Measurements from ENCODE around the gene GM2A. TPM values are rescaled to one million over a fixed set of nuclear protein-coding genes. Genes with fewer than 3 reads are reported as not detected.

GM2A gene
- total and polyA plus RNA-seq, 2 of the 8 experiments (the other 6 are each of a cell fraction or from before 2014, with no cell fraction given), result 18.5 to 32.2 TPM

GRCh38 chr5:151205411-151205810 is 47.6 kb upstream of the GM2A start:
- H2AFZ ChIP-seq (ENCODE audit: low read length), result no peak overlapping the region
- no peak overlapping the region for H4K8ac ChIP-seq (ENCODE audit: extremely low read depth, insufficient read depth, low read length)
- CTCF ChIA-PET (ENCODE audit: partially characterized antibody), result interaction anchor here (0.9 to 1.0 kb wide), 2 partner anchors 33 to 154 kb away, joined by 3 to 4 read pairs; no protein-coding TSS in a partner anchor
- H3K79me1 ChIP-seq (ENCODE audit: low read depth, low read length), result no peaks in the 10 kb centered on the region
- no peak overlapping the region for H3K9ac ChIP-seq (replicated peaks in 1 of 4; ENCODE audit: extremely low read depth in 1 of 4, low read depth in 3 of 4, low read length in 3 of 4)
- no peak overlapping the region for H3K4me2 ChIP-seq (ENCODE audit: insufficient read depth in 1 of 2, low read depth in 2 of 2, low read length in 2 of 2)
- H3K9me3 ChIP-seq (ENCODE audit: insufficient read depth in 2 of 2, low read depth in 1 of 2, low read length in 1 of 2), result no peaks in the 10 kb centered on the region
- H2BK20ac ChIP-seq (ENCODE audit: low read length), result no peak overlapping the region
- H3K14ac ChIP-seq (ENCODE audit: insufficient read length), result no peak overlapping the region
- no peaks in the 10 kb centered on the region for H3K36me3 ChIP-seq (ENCODE audit: control insufficient read depth in 2 of 4, insufficient read depth in 4 of 4, low read length in 3 of 4)
- no peak overlapping the region for H2BK5ac ChIP-seq (ENCODE audit: low read depth, low read length)
- no peak overlapping the region for H2BK12ac ChIP-seq (ENCODE audit: low read depth, low read length)
- H3K4me1 ChIP-seq (replicated peaks in 1 of 4; ENCODE audit: control insufficient read depth in 3 of 4, insufficient read depth in 4 of 4, low read length in 3 of 4), result no peaks in the 10 kb centered on the region
- WGBS, 2 experiments (ENCODE audit: extremely low coverage in 1 of 2, insufficient coverage in 1 of 2, insufficient read length in 1 of 2, insufficient replicate concordance in 2 of 2, low coverage in 1 of 2, low lambda C conversion rate in 2 of 2, missing lambda C conversion rate in 1 of 2), result 84% methylated on average over 10 of the region's 10 CpGs; no CpG with 5 or more reads in 1 of the 2 experiments
- no peak overlapping the region for H4K91ac ChIP-seq (replicated peaks; ENCODE audit: insufficient read length, low read length)
- H3K4me3 ChIP-seq (ENCODE audit: extremely low read depth in 1 of 4, insufficient read depth in 2 of 4, low read depth in 3 of 4, low read length in 4 of 4), result no peak overlapping the region
- H4K20me1 ChIP-seq (replicated peaks in 1 of 2; ENCODE audit: control insufficient read depth in 1 of 2, insufficient read depth in 2 of 2, low read length in 2 of 2), result no peaks in the 10 kb centered on the region
- no peak overlapping the region for H2BK15ac ChIP-seq (ENCODE audit: low read length)
- H3K23me2 ChIP-seq (ENCODE audit: low read depth, low read length), result no peaks in the 10 kb centered on the region
- no peak for DNase-seq (ENCODE audit: low read depth in 1 of 2, low spot score in 2 of 2)
- H3K79me2 ChIP-seq (ENCODE audit: control insufficient read depth in 1 of 2, insufficient read depth in 2 of 2, low read length in 2 of 2), result no peaks in the 10 kb centered on the region
- no peak overlapping the region for H3K56ac ChIP-seq (replicated peaks; ENCODE audit: insufficient read length, low read depth, low read length)
- POLR2A ChIA-PET (ENCODE audit: partially characterized antibody), result no interaction called here
- H2BK120ac ChIP-seq (replicated peaks; ENCODE audit: low read depth, low read length), result no peak overlapping the region
- H2AK5ac ChIP-seq (ENCODE audit: low read depth, low read length), result no peak overlapping the region
- H3K4ac ChIP-seq (replicated peaks; ENCODE audit: insufficient read length, low read depth, low read length), result no peak overlapping the region
- no peak overlapping the region for H3K27ac ChIP-seq (ENCODE audit: low read depth, low read length)
- H4K5ac ChIP-seq (ENCODE audit: insufficient read length, low read depth, low read length), result no peak overlapping the region
- no peak for FAIRE-seq
- H3K23ac ChIP-seq (ENCODE audit: insufficient read length), result no peak overlapping the region
- H3K18ac ChIP-seq (ENCODE audit: extremely low read depth, low read length), result no peak overlapping the region
- H3K27me3 ChIP-seq (replicated peaks in 1 of 4; ENCODE audit: control insufficient read depth in 3 of 4, extremely low read depth in 1 of 4, insufficient read depth in 3 of 4, low read length in 3 of 4), result no peaks in the 10 kb centered on the region
- no peak for TF ChIP-seq SIX5 (IDR thresholded peaks at IDR 0.05; ENCODE audit: low read depth, low read length)
- no peak for TF ChIP-seq SP2 (IDR thresholded peaks at IDR 0.05; ENCODE audit: low read length)
- TF ChIP-seq E2F6 (IDR thresholded peaks at IDR 0.05), result no peak
- TF ChIP-seq GTF2F1 (IDR thresholded peaks at IDR 0.05; ENCODE audit: borderline replicate concordance, low read depth, low read length), result no peak
- no peak for TF ChIP-seq SP4 (IDR thresholded peaks at IDR 0.05; ENCODE audit: low read length)
- TF ChIP-seq JUN (IDR thresholded peaks at IDR 0.05; ENCODE audit: low read depth, low read length), result no peak
- TF ChIP-seq CREB1 (IDR thresholded peaks at IDR 0.05), result no peak
- TF ChIP-seq RAD21 (IDR thresholded peaks at IDR 0.05 in 1 of 2, conservative IDR thresholded peaks at IDR 0.05 in 1 of 2; ENCODE audit: low read depth in 2 of 2, low read length in 2 of 2), result no peak
- no peak for TF ChIP-seq NANOG (IDR thresholded peaks at IDR 0.05; ENCODE audit: insufficient read depth, low read depth, low read length, poor library complexity, severe bottlenecking)
- no peak for TF ChIP-seq TAF1 (IDR thresholded peaks at IDR 0.05; ENCODE audit: low read depth, low read length)
- TF ChIP-seq EGR1 (IDR thresholded peaks at IDR 0.05; ENCODE audit: borderline replicate concordance, low read depth, low read length), result no peak
- no peak for TF ChIP-seq CHD1 (IDR thresholded peaks at IDR 0.05; ENCODE audit: low read depth, low read length)
- no peak for TF ChIP-seq POLR2AphosphoS5 (IDR thresholded peaks at IDR 0.05; ENCODE audit: low read depth, low read length)
- TF ChIP-seq USF2 (IDR thresholded peaks at IDR 0.05; ENCODE audit: low read length), result no peak
